Suppressor macrophage treated with lipopolysaccharide for 1 hour (primary cell): ENCODE measurements around the gene FOSL1.
"Not testable (repeated sequence)": the region's sequence is repeated elsewhere in the genome, so short reads cannot be mapped to it uniquely, and the experiment has no call there.

Experiments
- DNase-seq, 3 donors: peaks; one replicate each; pipeline ENCODE4 v3.0.0-alpha.2; 2020 to 2022

Gene FOSL1

DNA sequence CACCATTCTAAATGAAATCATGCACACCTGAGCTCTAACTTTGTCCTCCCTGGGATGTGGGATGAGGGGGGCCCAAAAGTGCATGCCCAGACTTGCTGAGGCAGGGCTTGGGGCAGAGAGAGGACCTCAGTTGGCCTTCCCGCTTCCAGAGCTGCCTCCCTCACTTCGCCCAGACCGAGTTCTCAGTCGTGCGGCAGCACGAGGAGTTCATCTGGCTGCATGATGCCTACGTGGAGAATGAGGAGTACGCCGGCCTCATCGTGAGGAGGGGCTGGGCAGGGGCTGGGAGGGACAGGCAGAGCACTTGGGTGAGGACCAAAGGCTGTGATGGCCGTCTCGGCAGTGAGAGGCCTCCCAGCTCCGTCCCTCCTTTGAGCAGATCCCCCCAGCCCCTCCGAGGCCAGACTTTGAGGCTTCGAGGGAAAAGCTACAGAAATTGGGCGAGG, 50.4 kb downstream of the FOSL1 start:
- no peak for DNase-seq

DNA sequence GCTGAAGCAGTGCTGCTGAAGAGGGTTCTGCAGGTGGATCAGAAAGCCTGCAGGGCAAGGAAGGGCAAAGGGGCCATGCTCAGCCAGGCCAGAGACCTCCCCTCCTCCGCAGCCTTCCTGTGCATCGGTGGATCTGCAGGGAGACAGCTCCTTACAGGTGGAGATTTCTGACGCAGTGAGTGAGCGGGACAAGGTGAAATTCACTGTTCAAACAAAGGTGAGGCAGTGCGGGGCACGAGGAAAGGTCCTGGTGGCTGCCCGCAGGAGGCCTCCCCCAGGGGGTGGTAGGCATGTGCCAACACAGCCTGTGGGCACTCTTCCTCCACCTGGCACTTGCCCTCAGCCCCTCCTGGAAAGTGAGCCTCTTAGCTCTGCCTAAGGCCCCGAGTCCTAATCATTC, 50.8 kb downstream of the FOSL1 start:
- DNase-seq: no peak

DNA sequence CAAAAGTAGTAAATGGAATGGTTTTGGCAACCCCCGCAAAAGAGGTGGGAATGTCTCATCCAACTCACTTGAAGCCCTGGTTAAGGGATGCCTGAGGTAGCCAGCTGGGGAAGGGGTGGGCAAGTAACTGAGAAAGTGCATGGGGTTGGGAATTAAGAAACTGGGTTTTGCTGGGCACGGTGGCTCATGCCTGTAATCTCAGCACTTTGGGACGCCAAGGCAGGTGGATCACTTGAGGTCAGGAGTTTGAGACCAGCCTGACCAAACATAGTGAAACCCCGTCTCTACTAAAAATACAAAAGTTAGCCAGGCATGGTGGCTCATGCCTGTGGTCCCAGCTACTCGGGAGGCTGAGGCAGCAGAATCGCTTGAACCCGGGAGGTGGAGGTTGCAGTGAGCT, 51.5 kb downstream of the FOSL1 start:
- not testable (repeated sequence) for DNase-seq

DNA sequence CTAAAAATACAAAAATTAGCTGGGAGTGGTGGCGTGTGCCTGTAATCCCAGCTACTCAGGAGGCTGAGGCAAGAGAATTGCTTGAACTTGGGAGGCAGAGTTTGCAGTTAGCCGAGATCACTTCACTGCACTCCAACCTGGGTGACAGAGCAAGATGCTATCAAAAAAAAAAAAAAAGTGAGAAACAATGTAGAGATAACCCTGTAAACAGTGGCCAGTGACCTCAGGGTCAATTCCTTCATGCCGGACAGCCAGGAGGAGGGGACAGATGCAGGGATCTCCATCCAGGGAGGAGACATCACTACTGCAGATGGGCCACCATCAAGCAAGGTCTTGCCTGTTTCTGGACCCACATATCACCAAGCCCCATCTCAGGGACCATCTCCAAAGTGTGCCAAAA, 52.4 kb downstream of the FOSL1 start:
- no peak for DNase-seq

DNA sequence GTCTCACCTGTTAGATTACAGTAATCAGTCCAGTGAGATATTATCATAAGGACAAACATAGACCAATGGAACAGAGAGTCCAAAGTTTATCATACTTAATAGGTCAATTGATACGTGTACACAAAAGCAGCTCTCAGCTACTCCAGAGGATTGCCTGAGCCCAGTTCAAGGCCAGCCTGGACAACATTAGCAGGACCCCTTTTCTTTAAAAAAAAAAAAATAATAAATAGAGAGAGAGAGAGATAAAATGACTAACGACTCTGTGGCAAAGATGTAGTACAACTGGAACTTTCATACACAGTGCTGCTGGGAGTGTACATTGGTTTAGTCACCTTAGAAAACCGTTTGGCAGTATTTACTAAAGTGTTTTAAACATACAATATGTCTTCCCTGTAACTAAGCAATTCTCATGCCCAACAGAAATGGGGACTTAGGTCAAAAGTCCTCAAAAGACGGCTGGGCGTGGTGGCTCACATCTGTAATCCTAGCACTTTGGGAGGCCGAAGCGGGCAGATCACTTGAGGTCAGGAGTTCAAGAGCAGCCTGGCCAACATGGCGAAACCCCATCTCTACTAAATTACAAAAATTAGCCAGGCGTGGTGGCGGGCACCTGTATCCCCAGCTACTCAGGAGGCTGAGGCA, 55.8 kb downstream of the FOSL1 start:
- no peak for DNase-seq

DNA sequence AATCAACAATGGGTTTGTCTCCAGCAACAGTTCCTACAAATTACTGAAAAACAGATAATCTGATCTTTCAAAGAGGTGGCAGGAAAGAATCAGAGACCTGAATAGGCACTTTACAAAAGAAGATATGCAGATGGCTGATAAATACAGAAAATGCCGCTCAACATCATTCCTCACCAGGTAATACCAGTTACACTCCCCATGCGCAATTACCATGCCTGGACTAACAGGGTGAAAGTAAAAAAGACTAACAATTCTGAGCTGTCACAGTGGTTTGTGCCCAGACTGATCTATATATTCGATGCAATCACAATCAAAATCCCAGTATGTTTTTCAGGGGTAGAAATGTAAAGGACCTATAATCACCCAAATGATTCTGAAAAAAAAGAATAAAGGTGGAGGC, 56.4 kb downstream of the FOSL1 start:
- DNase-seq: no peak

DNA sequence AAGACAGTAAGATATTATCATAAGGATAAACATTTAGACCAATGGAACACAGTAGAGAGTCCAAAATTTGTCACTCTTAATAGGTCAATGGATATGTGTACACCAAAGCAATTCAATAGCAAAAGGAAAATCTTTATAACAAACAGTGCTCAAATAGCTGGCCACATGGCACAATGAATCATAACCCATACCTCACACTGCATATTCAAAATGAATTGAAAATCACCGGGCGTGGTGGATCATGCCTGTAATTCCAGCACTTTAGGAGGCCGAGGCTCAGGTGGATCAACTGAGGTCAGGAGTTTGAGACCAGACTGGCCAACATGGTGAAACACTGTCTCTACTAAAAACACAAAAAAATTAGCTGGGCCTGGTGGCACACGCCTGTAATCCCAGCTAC, 58.0 kb downstream of the FOSL1 start:
- no peak for DNase-seq
